Fibroblast of skin of abdomen (primary cell): ENCODE results near the gene CIAO3. TPM values are rescaled to one million over a fixed set of nuclear protein-coding genes. Genes with fewer than 3 reads are reported as not detected.
A peak's percentile ranks its signal among the peaks of the same experiment; 100 is the strongest.
"Not testable (repeated sequence)": the region's sequence is repeated elsewhere in the genome, so short reads cannot be mapped to it uniquely, and the experiment has no call there.

Experiments
- DNase-seq: peaks from one replicate; pipeline ENCODE4 v3.0.0-alpha.2; 2013
- polyA plus RNA-seq, 2 experiments: library from polyadenylated mRNA; unstranded; fragments of 120-200 nt; gene quantifications; one replicate each; pipeline ENCODE4 v1.2.1, GENCODE V29; 2013; ENCODE audit not compliant: insufficient read length in 2 of 2

CIAO3 gene
- 14.8 TPM for polyA plus RNA-seq (2013, experiment 1 of 2; ENCODE audit: insufficient read length)
- 15.6 TPM for polyA plus RNA-seq (2013, experiment 2 of 2; ENCODE audit: insufficient read length)

- peak; percentile 90 for DNase-seq
These were observed at the start of gene CIAO3 for GRCh38 chr16:740764-741505. TSS of gene CIAO3 (minus strand) at chr16:740997. CDS start at chr16:740985, 12 bp downstream.

- DNase-seq = no peak
These were observed 49.3 kb upstream of the CIAO3 start for GRCh38 chr16:790086-790485.

GRCh38 chr16:789191-789850, 48.5 kb upstream of the CIAO3 start:
- no peak for DNase-seq

- DNase-seq = peak; percentile 92
These were observed 47.8 kb upstream of the CIAO3 start, which contains the start of gene CHTF18 for GRCh38 chr16:788399-789126. TSS of gene CHTF18 (plus strand) at chr16:788620. CDS start at chr16:788685, 65 bp downstream.

GRCh38 chr16:787978-788398, 47.2 kb upstream of the CIAO3 start, which contains the start of gene RPUSD1:
TSS of gene RPUSD1 (minus strand) at chr16:788381. CDS start at chr16:787737, 644 bp downstream.
- no peak for DNase-seq

- no peak for DNase-seq
These were observed 46.6 kb upstream of the CIAO3 start for GRCh38 chr16:787321-787966.

- peak; percentile 23 for DNase-seq
These were observed 45.1 kb upstream of the CIAO3 start for GRCh38 chr16:785563-786535.

- DNase-seq = no peak
These were observed 43.6 kb upstream of the CIAO3 start for GRCh38 chr16:784431-784830.

GRCh38 chr16:783404-784161, 42.8 kb upstream of the CIAO3 start:
- DNase-seq = no peak

- DNase-seq = no peak
These were observed 42.1 kb upstream of the CIAO3 start for GRCh38 chr16:782766-783403.

GRCh38 chr16:782258-782657, 41.5 kb upstream of the CIAO3 start:
- DNase-seq = no peak

- no peak for DNase-seq
These were observed 40.7 kb upstream of the CIAO3 start for GRCh38 chr16:781346-782010.

GRCh38 chr16:780296-780695, 39.5 kb upstream of the CIAO3 start:
- no peak for DNase-seq

GRCh38 chr16:779561-779960, 38.8 kb upstream of the CIAO3 start:
- DNase-seq = no peak

GRCh38 chr16:778909-779527, 38.2 kb upstream of the CIAO3 start:
- no peak for DNase-seq

- DNase-seq = no peak
These were observed 37.6 kb upstream of the CIAO3 start for GRCh38 chr16:778447-778846.

- DNase-seq = no peak
These were observed 37.0 kb upstream of the CIAO3 start for GRCh38 chr16:777826-778225.

GRCh38 chr16:776824-777223, 36.0 kb upstream of the CIAO3 start:
- no peak for DNase-seq

GRCh38 chr16:776298-776697, 35.5 kb upstream of the CIAO3 start:
- DNase-seq = not testable (repeated sequence)
